Measurements from ENCODE around the gene IZUMO1.

IZUMO1 gene

GRCh38 chr19:48728911-48729664, 17.6 kb downstream of the IZUMO1 start:
- TF ChIP-seq CTCF (conservative IDR thresholded peaks at IDR 0.05) (no peak), ZFX (IDR thresholded peaks at IDR 0.05) (no peak)
- no peak overlapping the region for H3K27ac ChIP-seq

- no peak overlapping the region for H3K27ac ChIP-seq
- TF ChIP-seq CTCF (conservative IDR thresholded peaks at IDR 0.05) (no peak), ZFX (IDR thresholded peaks at IDR 0.05) (no peak)
Observed at GRCh38 chr19:48726556-48726955, 20.2 kb downstream of the IZUMO1 start.

- TF ChIP-seq ZFX (IDR thresholded peaks at IDR 0.05) (no peak), CTCF (conservative IDR thresholded peaks at IDR 0.05) (no peak)
- no peak overlapping the region for H3K27ac ChIP-seq
Observed at GRCh38 chr19:48724796-48725753, 21.6 kb downstream of the IZUMO1 start.

GRCh38 chr19:48722196-48722708, 24.5 kb downstream of the IZUMO1 start:
- TF ChIP-seq CTCF (conservative IDR thresholded peaks at IDR 0.05) = no peak
- TF ChIP-seq ZFX (IDR thresholded peaks at IDR 0.05) = no peak
- no peak overlapping the region for H3K27ac ChIP-seq

GRCh38 chr19:48720613-48721296, 26.0 kb downstream of the IZUMO1 start:
- H3K27ac ChIP-seq = peak overlapping the region; percentile 69
- TF ChIP-seq CTCF (conservative IDR thresholded peaks at IDR 0.05) = no peak
- no peak for TF ChIP-seq ZFX (IDR thresholded peaks at IDR 0.05)

GRCh38 chr19:48720251-48720612, 26.5 kb downstream of the IZUMO1 start:
- no peak overlapping the region; the same call in 1 of the 2 replicates for H3K27ac ChIP-seq
- TF ChIP-seq ZFX (IDR thresholded peaks at IDR 0.05) (no peak), CTCF (conservative IDR thresholded peaks at IDR 0.05) (no peak)
